DMS53 treated with DMSO at 0.1 percent for 48 hours (cell line): ENCODE measurements around the gene MPP3.
A peak's percentile ranks its signal among the peaks of the same experiment; 100 is the strongest.

ENCODE experiments used
- DNase-seq: peaks from one replicate; lab custom pipeline; 2025; ENCODE audit not compliant: unreplicated experiment; lab: John Stamatoyannopoulos, UW

The MPP3 gene

GRCh38 chr17:43779145-43780125, 53.5 kb downstream of the MPP3 start:
- DNase-seq, result peak; percentile 67

- peak; percentile 91 for DNase-seq
These were observed 54.4 kb downstream of the MPP3 start, which contains the start of gene DUSP3 for GRCh38 chr17:43778337-43779144. DUSP3 (minus strand) TSS chr17:43778977; CDS start chr17:43778924, 53 bp downstream.

- no peak for DNase-seq
These were observed 58.4 kb downstream of the MPP3 start for GRCh38 chr17:43774304-43775250.

- DNase-seq, result no peak
These were observed 59.9 kb downstream of the MPP3 start for GRCh38 chr17:43772877-43773648.

- DNase-seq, result no peak
These were observed 61.5 kb downstream of the MPP3 start for GRCh38 chr17:43771463-43771862.

- DNase-seq, result no peak
These were observed 62.0 kb downstream of the MPP3 start for GRCh38 chr17:43770957-43771356.

GRCh38 chr17:43769859-43770258, 63.1 kb downstream of the MPP3 start:
- DNase-seq, result no peak

- DNase-seq, result no peak
These were observed 63.5 kb downstream of the MPP3 start for GRCh38 chr17:43769426-43769825.

GRCh38 chr17:43768943-43769342, 64.0 kb downstream of the MPP3 start:
- DNase-seq, result no peak

- no peak for DNase-seq
These were observed 64.6 kb downstream of the MPP3 start for GRCh38 chr17:43768382-43768781.

- DNase-seq, result no peak
These were observed 65.3 kb downstream of the MPP3 start for GRCh38 chr17:43767713-43768059.

- DNase-seq, result no peak
These were observed 65.8 kb downstream of the MPP3 start for GRCh38 chr17:43767053-43767712.

- DNase-seq, result peak; percentile 37
These were observed 66.4 kb downstream of the MPP3 start for GRCh38 chr17:43766413-43767052.

GRCh38 chr17:43760254-43760852, 72.6 kb downstream of the MPP3 start:
- peak; percentile 93 for DNase-seq

GRCh38 chr17:43759836-43760235, 73.1 kb downstream of the MPP3 start:
- no peak for DNase-seq

- DNase-seq, result no peak
These were observed 74.3 kb downstream of the MPP3 start, which contains the start of gene SOST for GRCh38 chr17:43758497-43759174. SOST (minus strand) TSS chr17:43758791; CDS start chr17:43758741, 50 bp downstream.

GRCh38 chr17:43758086-43758485, 74.9 kb downstream of the MPP3 start:
- DNase-seq, result no peak

GRCh38 chr17:43757171-43757660, 75.7 kb downstream of the MPP3 start:
- DNase-seq, result no peak
